GM18870 (cell line): ENCODE results near the gene WWOX.
"Not testable (repeated sequence)": the region's sequence is repeated elsewhere in the genome, so short reads cannot be mapped to it uniquely, and the experiment has no call there.

Experiments used
- ATAC-seq: cut with Tn5 transposase; IDR thresholded peaks from one replicate; pipeline ENCODE4 v1.9.1; 2021; ENCODE audit warnings: moderate library complexity; ENCODE audit not compliant: unreplicated experiment

The WWOX gene

DNA sequence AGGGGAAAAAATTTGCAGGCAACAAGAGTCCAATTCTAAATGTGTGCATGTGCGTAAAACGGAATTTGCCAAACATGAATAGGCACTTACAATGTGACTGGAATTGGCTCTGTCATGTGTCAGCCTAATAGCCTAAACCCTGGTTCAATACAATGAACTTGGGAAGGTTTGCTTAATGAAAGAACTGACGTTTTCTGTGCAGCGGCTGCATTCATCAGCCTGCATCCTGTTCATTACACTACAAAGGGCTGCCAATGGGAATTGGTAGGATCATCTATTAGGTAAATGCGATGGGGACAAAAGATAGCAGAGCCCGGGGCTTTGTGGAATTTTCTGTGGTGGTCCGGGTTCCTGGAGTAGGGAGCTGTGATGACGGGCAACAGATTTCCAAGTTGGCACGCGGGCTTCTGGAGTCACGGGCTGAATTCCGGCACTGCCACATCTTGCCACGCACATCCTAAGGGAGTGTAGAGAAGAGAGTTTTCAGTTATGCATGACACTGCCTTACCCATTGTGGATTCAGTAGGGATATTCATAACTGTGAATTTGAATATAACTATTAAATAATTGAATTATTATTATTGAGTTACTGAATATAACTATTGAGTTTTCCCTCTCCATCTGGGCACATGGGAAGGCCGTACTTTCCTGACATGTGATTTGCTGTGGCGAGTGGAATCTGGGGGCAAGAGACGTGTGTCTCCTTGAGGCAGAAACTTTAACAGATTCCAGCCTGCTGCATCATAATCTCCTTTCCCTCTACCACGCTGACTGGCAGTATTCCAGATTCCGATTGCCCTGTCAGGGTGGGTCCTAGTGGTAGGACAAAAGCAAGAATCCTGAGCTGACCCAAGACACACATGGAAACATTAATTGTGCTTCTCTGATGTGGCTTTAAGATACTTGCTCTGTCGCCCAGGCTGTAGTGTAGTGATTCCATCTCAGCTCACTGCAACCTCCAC, 565.6 kb downstream of the WWOX start:
- no peak for ATAC-seq

DNA sequence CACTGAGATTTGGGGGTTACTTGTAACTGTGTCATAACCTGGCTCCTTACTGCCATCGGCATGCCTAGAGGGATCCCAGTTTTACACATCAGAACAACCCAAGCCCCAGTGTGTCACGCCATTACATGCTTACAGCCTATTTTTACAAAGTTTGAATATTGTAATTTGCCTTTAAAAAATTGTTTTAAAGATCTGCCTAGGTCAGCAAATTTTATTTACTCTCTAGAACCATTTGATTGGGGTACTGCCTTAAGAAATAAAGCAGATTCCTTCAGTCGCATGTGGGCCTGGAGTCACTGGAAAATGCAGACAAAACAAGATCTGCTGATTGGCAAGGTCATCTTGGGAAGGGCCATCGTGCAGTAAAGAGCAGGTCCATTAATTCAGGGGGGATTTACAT, 566.9 kb downstream of the WWOX start:
- ATAC-seq: no peak

DNA sequence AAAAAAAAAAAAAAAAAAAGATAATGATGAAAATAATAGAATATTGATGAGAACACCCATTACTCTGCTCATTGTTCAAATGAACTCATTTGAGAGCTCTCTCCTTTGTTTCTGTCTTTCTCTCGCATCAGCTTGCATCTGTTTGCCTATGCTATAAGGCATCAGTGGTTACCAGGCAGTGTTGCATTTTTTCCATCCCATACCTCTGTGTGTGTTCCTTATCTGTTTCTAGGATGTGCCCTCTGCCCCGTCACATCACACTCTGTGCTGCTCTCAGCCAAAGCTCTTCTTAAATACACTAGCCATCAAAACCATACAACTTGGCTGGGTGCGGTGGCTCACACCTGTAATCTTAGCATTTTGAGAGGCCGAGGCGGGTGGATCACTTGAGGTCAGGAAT, 568.2 kb downstream of the WWOX start:
- ATAC-seq: no peak

DNA sequence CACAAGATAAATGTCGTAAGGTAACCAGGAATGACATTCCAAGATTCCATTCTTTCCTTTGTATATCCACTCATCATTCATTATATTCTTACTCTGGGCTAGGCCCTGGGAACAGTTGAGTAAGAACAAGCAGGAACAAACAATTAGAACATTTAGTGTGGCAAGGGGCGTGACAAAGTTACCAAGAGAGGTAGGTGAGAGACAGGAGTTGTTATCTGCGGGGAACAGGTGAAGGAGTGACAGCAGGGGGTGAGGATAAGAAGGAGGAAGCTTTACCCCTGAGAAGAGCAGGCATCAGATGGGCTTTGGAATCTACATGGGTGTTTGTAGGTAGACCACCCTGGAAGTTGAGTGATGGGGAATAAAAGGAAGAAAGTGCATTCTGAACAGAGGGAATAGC, 568.9 kb downstream of the WWOX start:
- ATAC-seq: no peak

DNA sequence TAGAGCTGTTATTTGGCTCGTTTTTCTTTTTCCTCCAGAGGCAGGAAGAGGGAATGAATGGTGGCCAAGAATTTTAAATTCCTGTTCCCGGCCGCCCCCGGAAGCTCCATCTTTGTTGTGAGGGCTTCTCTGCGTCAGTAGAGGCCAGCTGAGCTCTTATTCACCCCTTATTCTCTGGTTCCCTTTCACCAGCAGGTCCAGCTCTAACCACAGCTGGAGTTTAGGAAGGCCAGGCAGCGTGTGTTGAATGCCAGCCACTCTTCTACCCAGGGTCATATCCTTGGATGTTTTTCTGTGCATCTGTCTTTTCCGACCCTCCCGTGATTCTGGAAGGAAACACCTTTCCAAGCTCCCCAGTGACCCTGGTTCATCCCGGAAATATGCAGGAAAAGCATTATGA, 570.5 kb downstream of the WWOX start:
- no peak for ATAC-seq

DNA sequence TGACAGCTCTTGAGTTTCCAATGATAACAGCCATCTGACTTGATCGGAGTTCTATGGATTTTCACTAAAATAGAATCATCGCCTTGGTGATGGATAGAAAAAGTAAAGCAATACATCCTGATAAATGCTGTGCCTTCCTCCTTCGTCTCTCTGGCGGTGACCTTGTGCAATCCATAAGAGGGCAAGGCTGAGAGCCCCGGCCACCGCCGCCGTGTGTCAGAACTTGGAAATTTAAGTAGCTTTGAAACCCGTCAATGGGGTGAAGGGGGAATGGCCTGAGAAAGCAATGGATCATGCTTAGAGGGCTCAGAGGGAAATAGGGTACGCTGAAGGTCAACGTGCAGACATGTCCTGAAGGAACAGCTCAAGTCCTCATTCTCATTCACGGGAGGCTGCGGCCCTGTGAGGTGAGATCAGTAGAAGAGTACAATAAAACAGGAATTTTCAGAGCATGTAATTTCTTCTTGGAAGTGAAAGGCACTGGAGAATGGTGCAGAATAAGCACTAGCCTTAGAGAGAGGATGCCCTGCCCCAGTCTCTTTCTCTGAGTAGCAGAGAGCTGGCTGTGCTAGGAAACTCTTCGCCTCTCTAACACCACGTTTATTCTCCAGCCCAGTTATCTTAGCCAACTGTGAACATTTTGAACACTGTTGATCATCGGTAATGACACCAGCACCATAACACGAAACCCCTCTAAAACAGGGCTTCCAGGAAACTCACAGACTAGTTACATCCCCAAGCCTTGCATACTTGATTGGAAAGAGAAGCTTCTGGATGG, 573.5 kb downstream of the WWOX start:
- ATAC-seq: no peak

DNA sequence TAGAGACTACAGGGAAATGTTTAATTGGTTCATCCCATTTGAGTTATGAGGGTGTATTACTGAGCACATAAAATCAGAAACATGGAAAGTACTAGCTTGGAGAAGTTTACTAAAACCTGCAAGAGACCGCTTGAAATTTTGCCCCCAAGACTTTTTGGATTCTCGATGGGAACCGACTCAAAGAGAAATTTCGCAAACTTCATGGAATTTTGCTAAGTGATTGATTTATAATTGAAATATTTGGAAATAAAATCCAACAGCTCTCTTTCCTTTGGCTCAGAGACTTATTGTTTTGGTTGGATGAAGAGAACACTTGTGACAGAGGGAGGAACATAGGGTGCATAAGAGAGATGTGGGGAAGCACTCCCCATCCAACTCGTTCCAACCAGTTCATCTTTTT, 574.4 kb downstream of the WWOX start:
- ATAC-seq: no peak

DNA sequence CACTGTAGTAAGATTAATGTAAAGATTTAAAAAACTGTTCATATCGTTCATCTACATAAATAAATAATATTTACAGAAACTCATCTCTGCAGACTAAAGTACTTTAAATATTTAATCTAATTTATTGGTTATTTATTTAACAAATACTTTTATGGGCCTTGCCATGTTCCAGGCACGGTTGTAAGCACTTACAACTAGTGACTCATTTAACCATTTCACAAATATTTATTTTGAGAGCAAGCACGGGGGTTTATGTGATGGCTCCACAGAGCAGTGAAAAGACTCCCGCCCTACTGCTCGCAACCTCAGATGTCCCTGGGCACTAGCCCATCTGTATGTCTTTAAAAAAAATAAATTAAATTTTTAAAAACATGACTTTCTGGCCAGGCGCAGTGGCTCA, 575.9 kb downstream of the WWOX start:
- ATAC-seq: no peak

DNA sequence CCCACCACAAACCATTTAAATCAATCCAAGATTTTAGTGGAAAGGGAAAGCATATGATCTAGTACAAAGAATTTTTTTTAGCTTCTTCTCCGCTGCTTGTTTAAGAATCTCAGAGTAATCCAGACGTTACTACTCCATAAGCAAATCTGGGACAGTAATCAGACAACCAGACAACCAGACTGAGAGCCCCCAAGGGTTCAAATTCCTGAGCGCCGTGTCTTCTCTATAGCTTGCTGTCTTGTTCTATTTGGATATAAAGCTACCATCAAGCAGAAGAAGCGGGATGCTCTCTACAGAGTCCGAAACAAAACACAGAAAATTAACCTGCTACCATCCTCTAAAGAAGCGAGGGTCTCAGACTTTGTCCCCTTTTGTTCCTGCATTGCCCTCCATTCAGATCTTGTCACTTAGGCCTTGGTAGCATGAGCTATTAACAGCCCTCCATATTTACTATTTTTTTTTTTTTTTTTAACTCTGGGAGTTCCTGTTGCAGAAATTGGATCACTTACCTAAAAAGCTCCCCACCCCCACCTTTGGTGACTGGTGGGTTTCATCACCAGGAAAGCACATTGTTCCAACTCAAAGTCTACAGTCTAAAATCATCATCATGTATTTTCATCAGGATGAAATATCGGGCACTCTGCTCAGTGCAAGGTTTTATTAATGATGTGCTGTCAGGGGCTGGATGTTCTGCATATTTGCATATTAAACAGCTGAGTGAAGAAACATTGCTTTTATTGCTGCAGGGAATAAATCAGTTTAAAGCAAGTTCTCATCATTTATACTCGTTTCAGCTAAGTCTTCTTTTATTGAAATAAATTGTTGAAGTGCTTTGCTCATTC, 576.7 kb downstream of the WWOX start:
- no peak for ATAC-seq

DNA sequence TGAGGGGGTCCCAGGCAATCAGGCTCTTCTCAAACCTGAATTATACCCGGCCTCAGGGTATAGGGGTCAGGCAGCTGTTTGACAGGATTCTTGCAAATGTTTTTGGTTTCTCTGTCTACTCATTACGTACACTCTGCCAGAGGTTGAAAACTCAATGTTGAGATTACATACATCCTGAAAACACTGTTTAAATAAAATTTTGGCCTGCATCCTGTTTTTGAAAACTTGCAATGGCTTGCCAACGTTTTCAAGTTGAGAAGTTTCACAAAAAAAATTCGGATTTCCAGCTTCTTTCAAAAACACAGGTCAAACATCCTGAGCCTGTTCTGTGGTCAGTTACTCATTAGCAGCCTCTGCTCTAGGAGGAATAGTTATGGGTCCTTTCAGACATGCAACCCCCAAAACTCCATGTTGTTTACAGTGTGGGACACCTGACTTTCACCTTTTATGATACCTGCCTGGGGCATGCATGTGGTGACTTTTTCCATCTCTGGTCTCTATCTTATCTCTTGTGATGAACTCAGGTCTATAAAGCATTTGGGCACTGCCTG, 577.8 kb downstream of the WWOX start:
- ATAC-seq: no peak

DNA sequence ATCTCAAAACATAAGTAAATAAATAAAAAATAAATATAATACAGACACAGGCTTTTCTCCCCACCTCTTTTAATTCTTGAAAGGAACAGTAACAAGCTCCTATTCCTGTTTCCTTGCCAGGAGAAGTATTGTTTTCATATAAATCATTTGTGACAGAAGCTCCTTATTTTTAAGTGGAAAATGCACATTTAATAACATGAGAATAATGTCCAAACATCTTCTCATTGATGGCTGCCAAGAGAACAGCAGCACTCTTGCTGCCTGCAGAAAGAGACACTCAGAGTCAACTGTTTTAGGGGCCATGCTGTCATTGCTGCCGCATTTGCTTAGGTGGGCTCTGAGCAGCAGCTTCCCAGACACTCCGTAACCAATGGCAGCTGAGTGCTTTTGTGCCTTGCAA, 580.1 kb downstream of the WWOX start:
- ATAC-seq: no peak

DNA sequence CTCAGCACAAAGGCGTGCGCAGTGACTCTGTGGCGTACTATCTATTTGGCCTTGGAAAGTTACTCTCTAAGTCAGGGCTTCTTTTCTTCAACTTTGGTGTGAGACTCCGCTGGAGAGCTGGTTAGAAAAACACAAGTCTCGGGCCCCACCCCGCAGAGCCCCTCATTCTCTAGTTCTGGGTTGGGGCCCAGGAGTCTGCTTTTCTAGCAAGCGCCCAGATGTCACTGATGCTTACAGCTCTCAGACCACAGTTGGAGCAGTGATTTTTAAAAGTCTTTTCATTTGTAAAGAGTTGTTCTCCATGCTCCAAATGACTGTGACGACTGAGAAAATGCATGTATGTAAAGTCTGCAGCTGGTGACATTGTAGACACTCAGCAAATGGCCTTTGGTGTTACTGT, 582.3 kb downstream of the WWOX start:
- no peak for ATAC-seq

DNA sequence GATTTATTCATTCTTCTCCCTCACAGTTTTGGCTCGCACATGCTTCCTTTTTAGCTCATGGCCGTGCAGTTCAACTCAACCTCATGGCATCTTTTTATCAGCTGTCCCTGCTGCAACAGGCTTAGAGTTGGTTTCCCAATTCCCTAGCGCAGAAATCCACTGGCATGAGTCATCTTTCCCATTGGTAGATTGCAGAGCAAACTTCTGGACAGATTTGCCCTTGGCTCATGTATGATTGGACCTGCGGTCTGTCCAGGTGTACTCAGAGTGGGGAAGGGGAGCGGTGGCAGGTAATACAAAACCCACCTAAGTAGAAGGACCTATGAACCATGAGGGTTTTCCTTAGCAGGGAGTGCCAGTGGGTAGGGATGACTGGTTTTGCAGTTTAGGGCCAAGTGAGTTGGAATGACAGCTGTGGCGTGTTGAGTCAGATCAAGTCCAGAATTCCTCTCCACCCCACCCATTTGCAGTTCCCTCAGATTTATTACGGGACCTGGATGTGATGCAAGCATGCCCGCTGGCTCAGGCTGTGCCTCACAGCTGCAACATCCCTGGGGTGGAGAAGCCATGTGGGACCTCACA, 584.7 kb downstream of the WWOX start:
- ATAC-seq: no peak

DNA sequence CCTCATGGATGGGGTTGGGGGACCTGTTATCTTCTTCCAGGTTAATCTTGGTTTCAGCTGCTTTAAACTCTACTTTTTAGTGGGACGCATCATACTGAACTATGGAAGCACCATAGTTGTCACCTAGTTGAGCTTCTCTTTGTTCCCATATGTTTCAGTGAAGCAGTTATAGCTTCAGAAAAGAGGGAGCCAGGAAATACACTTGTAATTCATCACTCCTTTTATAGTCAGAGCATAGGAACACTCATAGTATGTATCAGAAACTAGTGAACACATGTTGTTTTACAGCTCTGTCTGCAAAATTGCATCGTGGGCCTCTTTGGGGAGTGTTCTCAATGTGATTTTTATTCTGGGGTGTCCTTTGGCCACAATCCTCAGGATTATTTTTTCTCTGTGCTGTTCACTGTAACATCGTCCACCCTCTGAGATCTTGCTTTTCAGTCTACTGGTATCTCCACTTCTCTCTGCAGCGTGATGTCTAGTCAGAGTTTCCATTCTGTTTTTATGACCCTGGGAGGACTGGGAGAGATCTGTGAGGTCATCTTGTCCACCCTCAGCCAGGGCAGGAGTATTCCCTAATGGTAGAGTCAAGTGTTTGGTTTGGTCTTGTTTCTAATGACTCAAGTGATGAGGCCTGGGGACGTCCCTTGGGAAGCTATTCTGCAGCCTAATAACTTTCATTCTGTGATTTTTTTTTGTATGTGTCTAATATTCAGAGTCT, 585.4 kb downstream of the WWOX start:
- no peak for ATAC-seq

DNA sequence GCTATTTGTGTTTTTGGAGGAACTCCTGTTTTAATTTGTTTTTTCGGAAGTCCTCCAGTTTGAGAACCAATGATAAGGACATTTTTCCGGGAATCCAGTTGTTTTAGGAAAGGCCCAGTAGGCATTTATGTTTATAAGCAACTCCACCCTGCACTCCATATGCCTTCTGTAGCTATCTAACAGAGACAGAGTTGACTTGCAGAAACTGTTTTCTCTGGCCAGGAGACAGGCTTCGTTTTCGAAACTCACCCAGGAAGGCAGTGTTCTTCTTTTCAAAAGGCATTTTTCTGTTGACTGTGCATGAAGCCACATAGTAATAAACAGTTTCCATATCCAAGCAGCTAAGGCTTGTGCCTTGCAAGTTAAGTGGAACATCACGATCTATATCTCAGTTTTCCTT, 587.1 kb downstream of the WWOX start:
- ATAC-seq: no peak

DNA sequence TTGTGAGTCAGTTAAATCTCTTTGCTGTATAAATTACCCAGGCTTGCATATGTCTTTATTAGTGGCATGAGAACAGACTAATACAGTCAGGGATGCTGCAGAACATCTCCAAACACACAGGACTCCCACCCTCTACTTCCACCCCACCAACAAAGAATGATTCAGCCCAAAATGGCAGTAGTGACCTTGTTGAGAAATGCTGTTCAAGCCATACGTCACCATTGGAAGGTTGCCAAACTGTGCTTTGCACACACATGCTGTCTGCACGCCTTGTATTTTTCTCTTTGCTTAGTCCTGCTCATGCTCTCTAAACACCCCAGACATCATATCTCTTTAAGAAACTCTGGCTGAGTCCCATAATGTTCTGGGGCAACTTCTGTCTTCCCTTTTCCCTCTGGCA, 589.6 kb downstream of the WWOX start:
- ATAC-seq: no peak

DNA sequence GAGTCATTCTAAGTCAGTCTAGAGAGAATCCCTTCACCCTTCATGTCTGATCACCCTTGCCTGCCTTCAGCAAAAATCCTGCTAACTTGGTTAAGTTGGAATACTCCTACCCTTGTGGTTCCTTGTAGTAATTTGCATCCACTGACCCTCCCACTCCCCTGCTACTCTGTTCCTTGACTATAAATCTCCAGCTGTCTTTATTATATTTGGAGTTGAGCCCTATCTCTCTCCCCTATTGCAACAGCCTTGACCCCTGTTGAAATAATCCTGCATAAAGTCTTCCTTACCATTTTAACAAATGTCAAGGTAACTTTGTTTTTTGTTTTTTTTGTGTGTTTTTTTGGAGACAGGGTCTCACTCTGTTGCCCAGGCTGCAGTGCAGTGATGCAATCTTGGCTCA, 590.1 kb downstream of the WWOX start:
- ATAC-seq: no peak

DNA sequence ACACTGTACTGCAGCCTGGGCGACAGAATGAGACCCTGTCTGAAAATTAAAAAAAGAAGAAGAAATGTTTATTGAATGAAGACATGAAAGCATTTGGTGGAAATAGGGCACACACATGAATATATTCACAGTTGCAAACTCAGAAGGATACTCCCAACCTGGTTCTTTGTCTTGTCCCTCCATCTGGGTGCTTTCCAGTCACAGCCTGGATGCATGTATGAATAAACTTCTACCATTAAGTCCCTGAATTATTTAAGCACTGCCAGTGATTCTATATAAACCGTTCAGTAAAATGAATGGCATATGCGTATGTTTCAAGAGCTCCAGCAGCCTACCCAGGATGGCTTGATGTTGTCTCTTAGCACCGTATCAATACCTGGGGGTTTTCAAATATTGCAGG, 591.1 kb downstream of the WWOX start:
- ATAC-seq: no peak

DNA sequence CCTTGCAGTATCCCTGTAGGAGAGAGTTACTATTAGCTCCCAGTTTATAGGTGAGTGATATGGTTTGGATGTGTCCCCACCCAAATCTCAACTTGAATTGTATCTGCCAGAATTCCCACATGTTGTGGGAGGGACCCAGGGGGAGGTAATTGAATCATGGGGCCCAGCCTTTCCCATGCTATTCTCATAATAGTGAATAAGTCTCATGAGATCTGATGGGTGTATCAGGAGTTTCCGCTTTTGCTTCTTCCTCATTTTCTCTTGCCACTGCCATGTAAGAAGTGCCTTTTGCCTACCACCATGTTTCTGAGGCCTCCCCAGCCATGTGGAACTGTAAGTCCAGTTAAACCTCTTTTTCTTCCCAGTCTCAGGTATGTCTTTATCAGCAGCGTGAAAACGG, 592.3 kb downstream of the WWOX start:
- not testable (repeated sequence) for ATAC-seq

DNA sequence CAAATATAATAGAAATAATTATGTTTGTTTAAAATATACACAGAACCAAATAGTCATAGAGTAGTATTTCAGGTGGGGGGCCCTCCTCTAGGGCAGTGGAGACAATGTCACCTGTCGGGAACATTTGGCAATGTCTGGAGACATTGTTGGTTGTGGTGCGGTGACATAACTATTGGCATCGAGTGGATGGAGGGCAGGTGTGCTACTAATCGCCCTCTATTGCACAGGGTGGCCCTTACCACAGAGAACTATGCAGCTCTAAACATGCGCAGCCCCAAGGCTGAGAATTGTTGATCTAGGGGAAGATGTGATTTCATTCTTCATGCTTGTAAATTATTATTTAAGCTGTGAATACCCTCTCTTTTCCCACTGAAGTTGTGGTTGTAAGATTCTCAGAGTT, 594.0 kb downstream of the WWOX start:
- ATAC-seq: no peak
